ENCODE data around the gene LARGE1. TPM values are rescaled to one million over a fixed set of nuclear protein-coding genes. Genes with fewer than 3 reads are reported as not detected.

The LARGE1 gene
- total and polyA plus RNA-seq, 2 of the 13 experiments (the other 11 are each of a cell fraction or from before 2014, with no cell fraction given) = 8.4 to 11.0 TPM

- TF ChIP-seq ZNF572 (CRISPR knock-in tag; IDR thresholded peaks at IDR 0.05) (no peak; the same call in 1 of the 2 replicates), SMAD1 (CRISPR knock-in tag; IDR thresholded peaks at IDR 0.05; ENCODE audit: borderline replicate concordance, low read depth) (peak; percentile 59; the same call in 1 of the 2 replicates), MED13 (CRISPR knock-in tag; IDR thresholded peaks at IDR 0.05) (0 out of 2 replicates have a peak, but pooled peaks have one; percentile 38), ISX (CRISPR knock-in tag; conservative IDR thresholded peaks at IDR 0.05) (0 out of 2 replicates have a peak, but pooled peaks have one; percentile 58), TEAD2 (CRISPR knock-in tag; IDR thresholded peaks at IDR 0.05) (no peak), ZNF780A (CRISPR knock-in tag; IDR thresholded peaks at IDR 0.05) (no peak), ZNF737 (CRISPR knock-in tag; IDR thresholded peaks at IDR 0.05; ENCODE audit: borderline replicate concordance) (no peak), HNRNPL (IDR thresholded peaks at IDR 0.05; ENCODE audit: low read depth, low read length) (0 out of 2 replicates have a peak, but pooled peaks have one; percentile 27), RORA (CRISPR knock-in tag; IDR thresholded peaks at IDR 0.05) (no peak), KIAA2018 (CRISPR knock-in tag; IDR thresholded peaks at IDR 0.05; ENCODE audit: borderline replicate concordance) (no peak), SMARCE1 (IDR thresholded peaks at IDR 0.05; ENCODE audit: borderline replicate concordance) (no peak), ZNF615 (CRISPR knock-in tag; IDR thresholded peaks at IDR 0.05; ENCODE audit: borderline replicate concordance) (no peak), RNF2 (conservative IDR thresholded peaks at IDR 0.05; ENCODE audit: low read depth) (no peak), CREB3 (CRISPR knock-in tag; IDR thresholded peaks at IDR 0.05) (0 out of 2 replicates have a peak, but pooled peaks have one; percentile 33), HIC2 (CRISPR knock-in tag; IDR thresholded peaks at IDR 0.05; ENCODE audit: low read depth) (no peak), TBX3 (IDR thresholded peaks at IDR 0.05; ENCODE audit: borderline replicate concordance) (no peak), FOXO1 (CRISPR knock-in tag; IDR thresholded peaks at IDR 0.05) (no peak), NCOA2 (CRISPR knock-in tag; IDR thresholded peaks at IDR 0.05) (no peak)
These were observed 682 bp downstream of the LARGE1 start (continued) for GRCh38 chr22:33919391-33920196.
